Lung (tissue), 12 donors: ENCODE measurements around the gene PRR5L. TPM values are rescaled to one million over a fixed set of nuclear protein-coding genes. Genes with fewer than 3 reads are reported as not detected.
A peak's percentile ranks its signal among the peaks of the same experiment; 100 is the strongest.

Experiments used
- ATAC-seq: fragments of 200-7000 bp; cut with Tn5 transposase; one replicate; pipeline ENCODE4 v1.9.1; 2020; ENCODE audit warnings: moderate number of reproducible peaks; ENCODE audit not compliant: insufficient read depth, low FRiP score
- DNase-seq, 3 donors: peaks; one replicate each; pipeline ENCODE4 v3.0.0-alpha.2; 2013 to 2017
- H3K27ac ChIP-seq, 2 donors: one replicate each; pipeline ENCODE4 v1.5.1; 2013; ENCODE audit warnings: mild to moderate bottlenecking in 2 of 2, moderate library complexity in 2 of 2, control low read depth in 1 of 2, inconsistent platforms in 1 of 2, low read depth in 1 of 2, low read length in 1 of 2
- H3K27me3 ChIP-seq, 3 donors: one replicate each; pipeline ENCODE4 v1.5.1; 2013; ENCODE audit warnings: low read length in 2 of 3; ENCODE audit not compliant: control insufficient read depth in 3 of 3, insufficient read depth in 3 of 3
- H3K36me3 ChIP-seq, 4 donors: one replicate each; pipeline ENCODE4 v1.5.1; 2013; ENCODE audit warnings: low read length in 4 of 4, mild to moderate bottlenecking in 1 of 4, moderate library complexity in 1 of 4; ENCODE audit not compliant: control insufficient read depth in 4 of 4, insufficient read depth in 4 of 4
- H3K4me1 ChIP-seq, 5 donors: one replicate each; pipeline ENCODE4 v1.5.1; 2013; ENCODE audit warnings: low read length in 5 of 5, mild to moderate bottlenecking in 2 of 5, moderate library complexity in 1 of 5; ENCODE audit not compliant: control insufficient read depth in 5 of 5, insufficient read depth in 5 of 5
- H3K4me3 ChIP-seq: one replicate; pipeline ENCODE4 v1.5.1; 2013; ENCODE audit warnings: mild to moderate bottlenecking, control low read depth, moderate library complexity
- H3K9ac ChIP-seq, 2 donors: one replicate each; pipeline ENCODE4 v1.5.1; 2013; ENCODE audit warnings: low read length in 2 of 2, control low read depth in 1 of 2; ENCODE audit not compliant: insufficient read depth in 1 of 2
- H3K9me3 ChIP-seq, 4 donors: one replicate each; pipeline ENCODE4 v1.5.1; 2013; ENCODE audit warnings: low read length in 3 of 4, mild to moderate bottlenecking in 1 of 4, moderate library complexity in 1 of 4; ENCODE audit not compliant: control insufficient read depth in 4 of 4, insufficient read depth in 3 of 4
- WGBS, 2 donors: extraction: QIAGEN DNeasy Blood & Tissue Kit; methylation state at CpG; one replicate each; pipeline ENCODE4 v1.1.7; 2013; 5-methylcytosine and 5-hydroxymethylcytosine counted together
- polyA plus RNA-seq, 2 donors: library from polyadenylated mRNA; stranded (reverse); fragments of 200-250 nt; gene quantifications; one replicate each; pipeline ENCODE4 v1.2.1, GENCODE V29; 2013
- total RNA-seq, 2 donors: library from RNA; depleted of rRNA in 1 of 2; stranded (reverse); fragments of >200 nt in 1 of 2; gene quantifications; one replicate each; pipeline ENCODE4 v1.2.1, GENCODE V29; 2014 to 2021
- TF ChIP-seq, protein P1 (sequence below): IDR thresholded peaks from 2 replicates; pipeline ENCODE4 v1.5.1; 2012; ENCODE audit warnings: mild to moderate bottlenecking; ENCODE audit errors: control extremely low read depth, extremely low read depth
- donor health status: control.
- donor health status: control.
- donor health status: Bipolar disorder and iron deficiency.
- donor health status: healthy.
- donor health status: DM: yes; HTN: yes; CAD: no.

Gene PRR5L
- total and polyA plus RNA-seq, 4 donors: 6.3 to 27.5 (median 9.0) TPM

DNA sequence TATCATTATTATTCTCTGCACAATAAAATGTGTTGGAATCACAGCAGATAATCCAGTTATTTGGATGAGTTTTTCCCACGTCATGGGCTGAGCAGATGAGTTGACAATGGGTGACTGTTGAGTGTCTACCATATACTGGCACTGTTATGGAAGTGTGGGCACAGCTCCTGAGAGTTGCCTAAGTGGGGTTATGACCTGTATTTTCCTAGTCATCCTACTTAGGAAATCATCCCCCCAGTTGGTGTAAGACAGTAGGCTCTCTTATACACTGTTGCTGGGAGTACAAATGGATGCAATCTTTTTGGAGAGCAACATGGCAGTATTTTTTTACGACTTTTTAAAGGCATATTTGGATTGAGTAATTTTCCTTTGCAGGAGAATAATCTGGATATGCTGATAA is 147.6 kb downstream of the PRR5L start:
- TF ChIP-seq, protein P1, sequence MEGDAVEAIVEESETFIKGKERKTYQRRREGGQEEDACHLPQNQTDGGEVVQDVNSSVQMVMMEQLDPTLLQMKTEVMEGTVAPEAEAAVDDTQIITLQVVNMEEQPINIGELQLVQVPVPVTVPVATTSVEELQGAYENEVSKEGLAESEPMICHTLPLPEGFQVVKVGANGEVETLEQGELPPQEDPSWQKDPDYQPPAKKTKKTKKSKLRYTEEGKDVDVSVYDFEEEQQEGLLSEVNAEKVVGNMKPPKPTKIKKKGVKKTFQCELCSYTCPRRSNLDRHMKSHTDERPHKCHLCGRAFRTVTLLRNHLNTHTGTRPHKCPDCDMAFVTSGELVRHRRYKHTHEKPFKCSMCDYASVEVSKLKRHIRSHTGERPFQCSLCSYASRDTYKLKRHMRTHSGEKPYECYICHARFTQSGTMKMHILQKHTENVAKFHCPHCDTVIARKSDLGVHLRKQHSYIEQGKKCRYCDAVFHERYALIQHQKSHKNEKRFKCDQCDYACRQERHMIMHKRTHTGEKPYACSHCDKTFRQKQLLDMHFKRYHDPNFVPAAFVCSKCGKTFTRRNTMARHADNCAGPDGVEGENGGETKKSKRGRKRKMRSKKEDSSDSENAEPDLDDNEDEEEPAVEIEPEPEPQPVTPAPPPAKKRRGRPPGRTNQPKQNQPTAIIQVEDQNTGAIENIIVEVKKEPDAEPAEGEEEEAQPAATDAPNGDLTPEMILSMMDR: no peak
- peaks cover 0 to 3% (median 0%) of the 10 kb centered on the region in 3 donors for H3K27me3 ChIP-seq
- H3K27ac ChIP-seq: no peak overlapping the region
- WGBS, 2 donors: 85 to 90% methylated on average over 2 of the region's 2 CpGs
- no peak overlapping the region for H3K4me3 ChIP-seq
- H3K36me3 ChIP-seq: peaks cover 0 to 7% (median 0%) of the 10 kb centered on the region in 4 donors
- no peak for ATAC-seq
- peaks cover 0 to 17% (median 3%) of the 10 kb centered on the region in 5 donors for H3K4me1 ChIP-seq
- H3K9me3 ChIP-seq: no peaks in the 10 kb centered on the region
- no peak for DNase-seq
- no peak overlapping the region for H3K9ac ChIP-seq

- peaks cover 0 to 7% (median 0%) of the 10 kb centered on the region in 4 donors for H3K36me3 ChIP-seq
- H3K4me3 ChIP-seq: no peak overlapping the region
- DNase-seq (no peak), ATAC-seq (no peak)
- TF ChIP-seq, protein P1: no peak
- WGBS, 2 donors: 93 to 96% methylated on average over 7 of the region's 7 CpGs
- no peak overlapping the region for H3K9ac ChIP-seq
- no peak overlapping the region for H3K27ac ChIP-seq
- peaks cover 0 to 34% (median 17%) of the 10 kb centered on the region in 5 donors for H3K4me1 ChIP-seq
- H3K9me3 ChIP-seq: no peaks in the 10 kb centered on the region
- no peaks in the 10 kb centered on the region for H3K27me3 ChIP-seq
Observed at GRCh38 chr11:36446135-36446534, 150.0 kb downstream of the PRR5L start.

- Histone ChIP-seq H3K9ac (no peak overlapping the region), H3K4me1 (peaks cover 0 to 46% (median 25%) of the 10 kb centered on the region in 5 donors), H3K9me3 (no peaks in the 10 kb centered on the region), H3K27ac (no peak overlapping the region), H3K4me3 (no peak overlapping the region), H3K27me3 (no peaks in the 10 kb centered on the region), H3K36me3 (peaks cover 0 to 2% (median 0%) of the 10 kb centered on the region in 4 donors)
- peak; percentile 32 to 71 (median 63) for DNase-seq
- 58 to 61% methylated on average over 2 of the region's 2 CpGs for WGBS, 2 donors
- TF ChIP-seq, protein P1: no peak
- no peak for ATAC-seq
Observed at GRCh38 chr11:36447514-36447913, 151.4 kb downstream of the PRR5L start.

GRCh38 chr11:36447947-36448346 is 151.9 kb downstream of the PRR5L start:
- no peak overlapping the region for H3K27ac ChIP-seq
- TF ChIP-seq, protein P1: no peak
- no peaks in the 10 kb centered on the region for H3K9me3 ChIP-seq
- no peak overlapping the region for H3K4me3 ChIP-seq
- no peak for DNase-seq
- H3K9ac ChIP-seq: no peak overlapping the region
- H3K4me1 ChIP-seq: peaks cover 1 to 50% (median 30%) of the 10 kb centered on the region in 5 donors
- peaks cover 0 to 2% (median 0%) of the 10 kb centered on the region in 4 donors for H3K36me3 ChIP-seq
- no peak for ATAC-seq
- WGBS, 2 donors: 66 to 89% methylated on average over 8 of the region's 8 CpGs
- no peaks in the 10 kb centered on the region for H3K27me3 ChIP-seq
